GM23338 (cell line): ENCODE measurements around the gene PLEKHA7.

ENCODE experiments used
- CREB1 ChIP-seq: fragments of 250-450 bp; sonication (Bioruptor Pico); IDR thresholded peaks from 2 replicates; pipeline ENCODE4 v1.5.0; 2020; ENCODE audit warnings: low read depth, mild to moderate bottlenecking, moderate library complexity
- EZH2 ChIP-seq: fragments of 200-600 bp; sonication (generic); IDR thresholded peaks from one replicate; pipeline ENCODE4 v1.8.0; 2017; ENCODE audit warnings: antibody characterized with exemption, mild to moderate bottlenecking, low read depth; ENCODE audit not compliant: unreplicated experiment
- EZH2phosphoT487 ChIP-seq: fragments of 200-600 bp; sonication (generic); IDR thresholded peaks from one replicate; pipeline ENCODE4 v1.8.1; 2018; ENCODE audit warnings: antibody characterized with exemption; ENCODE audit not compliant: unreplicated experiment
- NANOG ChIP-seq: IDR thresholded peaks from 2 replicates; pipeline ENCODE4 v1.6.1; 2016; ENCODE audit warnings: antibody characterized with exemption, borderline replicate concordance
- POLR2AphosphoS5 ChIP-seq: IDR thresholded peaks from 2 replicates; pipeline ENCODE4 v1.6.1; 2016; ENCODE audit warnings: antibody characterized with exemption, low read depth
- TF ChIP-seq, protein P1 (sequence below), 2 experiments: fragments of 200-600 bp in 1 of 2; sonication (generic) in 1 of 2; conservative IDR thresholded peaks; 2 replicates each; pipeline versions ENCODE4 v1.5.1 to v1.6.1; 2016 to 2017; ENCODE audit warnings: antibody characterized with exemption in 2 of 2, low read depth in 2 of 2, mild to moderate bottlenecking in 2 of 2, moderate library complexity in 1 of 2
- TF ChIP-seq, protein P2 (sequence below): IDR thresholded peaks from 2 replicates; pipeline ENCODE4 v1.6.1; 2016; ENCODE audit warnings: antibody characterized with exemption

DNA sequence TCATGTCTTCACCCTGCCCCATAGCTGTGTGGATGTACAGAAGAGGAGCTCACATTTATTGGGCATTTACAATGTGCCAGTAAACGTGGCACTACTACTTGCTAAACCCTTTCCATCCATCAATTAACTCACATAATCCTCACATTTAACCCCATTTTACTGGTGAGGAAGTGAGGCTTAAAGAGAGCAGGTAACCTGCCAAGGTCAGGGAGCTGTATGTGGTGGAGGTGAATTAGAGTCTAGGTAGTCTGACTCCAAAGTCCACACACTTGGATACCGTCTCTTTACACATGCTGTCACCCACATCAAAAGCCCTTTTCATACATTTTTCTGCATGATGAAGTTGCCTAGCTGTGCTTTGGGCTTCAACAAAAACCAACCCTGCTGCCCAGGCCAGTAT lies 10.8 kb downstream of the PLEKHA7 start:
- TF ChIP-seq EZH2 (no peak), EZH2phosphoT487 (no peak), NANOG (no peak), CREB1 (CRISPR knock-in tag) (no peak), POLR2AphosphoS5 (no peak)
- TF ChIP-seq, protein P1, sequence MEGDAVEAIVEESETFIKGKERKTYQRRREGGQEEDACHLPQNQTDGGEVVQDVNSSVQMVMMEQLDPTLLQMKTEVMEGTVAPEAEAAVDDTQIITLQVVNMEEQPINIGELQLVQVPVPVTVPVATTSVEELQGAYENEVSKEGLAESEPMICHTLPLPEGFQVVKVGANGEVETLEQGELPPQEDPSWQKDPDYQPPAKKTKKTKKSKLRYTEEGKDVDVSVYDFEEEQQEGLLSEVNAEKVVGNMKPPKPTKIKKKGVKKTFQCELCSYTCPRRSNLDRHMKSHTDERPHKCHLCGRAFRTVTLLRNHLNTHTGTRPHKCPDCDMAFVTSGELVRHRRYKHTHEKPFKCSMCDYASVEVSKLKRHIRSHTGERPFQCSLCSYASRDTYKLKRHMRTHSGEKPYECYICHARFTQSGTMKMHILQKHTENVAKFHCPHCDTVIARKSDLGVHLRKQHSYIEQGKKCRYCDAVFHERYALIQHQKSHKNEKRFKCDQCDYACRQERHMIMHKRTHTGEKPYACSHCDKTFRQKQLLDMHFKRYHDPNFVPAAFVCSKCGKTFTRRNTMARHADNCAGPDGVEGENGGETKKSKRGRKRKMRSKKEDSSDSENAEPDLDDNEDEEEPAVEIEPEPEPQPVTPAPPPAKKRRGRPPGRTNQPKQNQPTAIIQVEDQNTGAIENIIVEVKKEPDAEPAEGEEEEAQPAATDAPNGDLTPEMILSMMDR (conservative IDR thresholded peaks at IDR 0.05; ENCODE audit: low read depth in 2 of 2): no peak
- TF ChIP-seq, protein P2, sequence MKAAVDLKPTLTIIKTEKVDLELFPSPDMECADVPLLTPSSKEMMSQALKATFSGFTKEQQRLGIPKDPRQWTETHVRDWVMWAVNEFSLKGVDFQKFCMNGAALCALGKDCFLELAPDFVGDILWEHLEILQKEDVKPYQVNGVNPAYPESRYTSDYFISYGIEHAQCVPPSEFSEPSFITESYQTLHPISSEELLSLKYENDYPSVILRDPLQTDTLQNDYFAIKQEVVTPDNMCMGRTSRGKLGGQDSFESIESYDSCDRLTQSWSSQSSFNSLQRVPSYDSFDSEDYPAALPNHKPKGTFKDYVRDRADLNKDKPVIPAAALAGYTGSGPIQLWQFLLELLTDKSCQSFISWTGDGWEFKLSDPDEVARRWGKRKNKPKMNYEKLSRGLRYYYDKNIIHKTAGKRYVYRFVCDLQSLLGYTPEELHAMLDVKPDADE: no peak
